HAP-1 (cell line): Measurements from ENCODE around the gene SLC12A4.

Source experiments
- DNase-seq, 2 experiments: peaks; one replicate each; pipeline ENCODE4 v3.0.0-alpha.2; 2016 to 2020; ENCODE audit warnings: low spot score in 2 of 2
- H3K27me3 ChIP-seq: fragments of 250-450 bp; sonication (Bioruptor Pico); 2 replicates; pipeline ENCODE4 v1.5.1; 2020; ENCODE audit warnings: low read depth, mild to moderate bottlenecking, moderate library complexity
- H3K36me3 ChIP-seq: fragments of 250-450 bp; sonication (Bioruptor Pico); replicated peaks from 2 replicates; pipeline ENCODE4 v1.5.1; 2020; ENCODE audit warnings: mild to moderate bottlenecking
- H3K4me1 ChIP-seq: fragments of 250-450 bp; sonication (Bioruptor Pico); 2 replicates; pipeline ENCODE4 v1.5.1; 2020; ENCODE audit warnings: mild to moderate bottlenecking
- H3K4me3 ChIP-seq: fragments of 250-450 bp; sonication (Bioruptor Pico); 2 replicates; pipeline ENCODE4 v1.5.1; 2020; ENCODE audit warnings: mild to moderate bottlenecking, moderate library complexity
- H3K9me3 ChIP-seq: fragments of 250-450 bp; sonication (Bioruptor Pico); 2 replicates; pipeline ENCODE4 v1.5.1; 2020; ENCODE audit warnings: mild to moderate bottlenecking, moderate library complexity
- in situ Hi-C: fragments of 300-500 bp; cut with MboI; formaldehyde crosslinking; loops from 3 replicates; pipeline ENCODE4 v1.14.3; 2020; ENCODE audit warnings: low sequenced_read_pairs, inconsistent platforms, mixed read lengths

SLC12A4 gene

GRCh38 chr16:67909056-67909742 is 59.2 kb downstream of the SLC12A4 start:
- Histone ChIP-seq H3K9me3 (no peaks in the 10 kb centered on the region), H3K4me3 (no peak overlapping the region), H3K4me1 (no peaks in the 10 kb centered on the region), H3K27me3 (no peaks in the 10 kb centered on the region), H3K36me3 (peaks cover 7% of the 10 kb centered on the region; the same call in 1 of the 2 replicates)
- in situ Hi-C loops, result no loop called here
- DNase-seq, result no peak

- no peaks in the 10 kb centered on the region for H3K27me3 ChIP-seq
- no peak overlapping the region for H3K4me3 ChIP-seq
- H3K4me1 ChIP-seq, result no peaks in the 10 kb centered on the region
- no peak for DNase-seq
- in situ Hi-C loops, result no loop called here
- H3K9me3 ChIP-seq, result no peaks in the 10 kb centered on the region
- peaks cover 7% of the 10 kb centered on the region for H3K36me3 ChIP-seq
Observed at GRCh38 chr16:67907397-67908180, 60.8 kb downstream of the SLC12A4 start.

- Histone ChIP-seq H3K9me3 (no peaks in the 10 kb centered on the region), H3K4me3 (no peak overlapping the region), H3K27me3 (no peaks in the 10 kb centered on the region), H3K36me3 (no peaks in the 10 kb centered on the region; the same call in 1 of the 2 replicates), H3K4me1 (no peaks in the 10 kb centered on the region)
- DNase-seq, result no peak
- in situ Hi-C loops, result no loop called here
Observed at GRCh38 chr16:67902831-67903230, 65.6 kb downstream of the SLC12A4 start.

- in situ Hi-C loops, result no loop called here
- H3K4me3 ChIP-seq, result no peak overlapping the region
- no peaks in the 10 kb centered on the region for H3K4me1 ChIP-seq
- H3K36me3 ChIP-seq, result no peaks in the 10 kb centered on the region; the same call in 1 of the 2 replicates
- no peak for DNase-seq
- no peaks in the 10 kb centered on the region for H3K9me3 ChIP-seq
- no peaks in the 10 kb centered on the region for H3K27me3 ChIP-seq
Observed at GRCh38 chr16:67901734-67902133, 66.7 kb downstream of the SLC12A4 start.

- Histone ChIP-seq H3K27me3 (no peaks in the 10 kb centered on the region), H3K9me3 (no peaks in the 10 kb centered on the region), H3K36me3 (peaks cover 4% of the 10 kb centered on the region), H3K4me3 (no peak overlapping the region), H3K4me1 (peaks cover 9% of the 10 kb centered on the region)
- in situ Hi-C loops, result no loop called here
- DNase-seq, result no peak
Observed at GRCh38 chr16:67897231-67897630, 71.2 kb downstream of the SLC12A4 start.

- Histone ChIP-seq H3K36me3 (peaks cover 4% of the 10 kb centered on the region), H3K4me3 (peak overlapping the region; percentile 94), H3K9me3 (no peaks in the 10 kb centered on the region), H3K4me1 (peaks cover 9% of the 10 kb centered on the region), H3K27me3 (no peaks in the 10 kb centered on the region)
- in situ Hi-C loops, result no loop called here
- DNase-seq, result peak; percentile 10 to 42
Observed at GRCh38 chr16:67893743-67894399, 74.6 kb downstream of the SLC12A4 start.
